Nephron progenitor cell (in vitro differentiated cells): ENCODE data around the gene FAM181B.
A peak's percentile ranks its signal among the peaks of the same experiment; 100 is the strongest.

ENCODE experiments used
- DNase-seq: peaks from one replicate; pipeline ENCODE4 v3.0.0; 2021
- H3K27ac Mint-ChIP-seq: 2 replicates; pipeline ENCODE4 v1.8.0; 2021; ENCODE audit warnings: mild to moderate bottlenecking, moderate library complexity, mixed read lengths
- H3K27me3 Mint-ChIP-seq: 2 replicates; pipeline ENCODE4 v1.8.0; 2021; ENCODE audit warnings: mild to moderate bottlenecking, low read depth, mixed read lengths; ENCODE audit not compliant: poor library complexity
- H3K36me3 Mint-ChIP-seq: 2 replicates; pipeline ENCODE4 v1.8.0; 2021; ENCODE audit warnings: low read depth, mixed read lengths
- H3K4me1 Mint-ChIP-seq: 2 replicates; pipeline ENCODE4 v1.8.0; 2021; ENCODE audit warnings: mixed read lengths
- H3K4me3 Mint-ChIP-seq: 2 replicates; pipeline ENCODE4 v1.8.0; 2021; ENCODE audit warnings: mild to moderate bottlenecking, moderate library complexity, mixed read lengths
- H3K9me3 Mint-ChIP-seq: 2 replicates; pipeline ENCODE4 v1.8.0; 2021; ENCODE audit warnings: mild to moderate bottlenecking, moderate library complexity, mixed read lengths
- TF ChIP-seq, protein P1 (sequence below): fragments of 200-600 bp; sonication (generic); IDR thresholded peaks from 2 replicates; pipeline ENCODE4 v1.5.0; 2021; ENCODE audit warnings: antibody characterized with exemption

Gene FAM181B

DNA sequence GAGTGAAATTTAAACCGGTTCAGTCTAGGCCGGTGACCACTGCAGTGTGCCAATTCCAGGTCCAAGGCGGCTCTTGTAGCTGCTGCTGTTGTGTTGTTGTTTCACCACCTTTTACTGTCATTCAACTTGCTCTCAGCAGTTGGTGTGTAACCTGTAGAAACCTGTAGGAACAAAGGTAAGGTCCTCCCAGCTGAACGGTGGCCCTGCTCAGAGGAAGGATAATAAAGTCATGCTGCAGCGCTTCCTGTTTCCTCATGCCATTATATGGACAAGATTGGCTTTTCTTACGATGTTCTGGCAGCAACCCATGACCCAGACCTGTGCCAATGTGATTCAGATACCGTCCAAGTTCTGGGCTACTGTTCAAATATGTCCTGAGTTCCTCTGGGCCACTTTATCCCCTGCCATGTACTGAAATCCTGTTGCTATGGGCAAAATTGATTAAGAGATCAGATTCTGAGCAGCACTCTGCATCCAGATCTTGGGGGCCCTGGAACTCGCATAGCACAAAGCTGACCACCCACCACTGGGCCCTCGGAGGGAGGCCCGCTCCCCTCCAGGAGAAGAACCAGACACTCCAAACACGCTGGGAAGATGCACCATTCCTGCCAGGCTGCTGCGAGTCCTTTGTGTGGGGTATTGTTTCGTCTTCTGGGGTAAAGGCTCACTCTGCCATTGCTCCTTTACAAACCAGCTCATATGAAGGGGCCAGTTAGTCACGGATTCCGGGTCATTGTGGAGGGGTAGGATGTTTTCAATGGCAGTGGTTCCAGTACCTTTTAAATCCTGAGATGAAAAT is 13.2 kb downstream of the FAM181B start:
- H3K27me3 Mint-ChIP-seq = no peaks in the 10 kb centered on the region
- no peaks in the 10 kb centered on the region for H3K9me3 Mint-ChIP-seq
- H3K4me3 Mint-ChIP-seq = no peak overlapping the region
- H3K4me1 Mint-ChIP-seq = peaks cover 21% of the 10 kb centered on the region
- TF ChIP-seq, protein P1, sequence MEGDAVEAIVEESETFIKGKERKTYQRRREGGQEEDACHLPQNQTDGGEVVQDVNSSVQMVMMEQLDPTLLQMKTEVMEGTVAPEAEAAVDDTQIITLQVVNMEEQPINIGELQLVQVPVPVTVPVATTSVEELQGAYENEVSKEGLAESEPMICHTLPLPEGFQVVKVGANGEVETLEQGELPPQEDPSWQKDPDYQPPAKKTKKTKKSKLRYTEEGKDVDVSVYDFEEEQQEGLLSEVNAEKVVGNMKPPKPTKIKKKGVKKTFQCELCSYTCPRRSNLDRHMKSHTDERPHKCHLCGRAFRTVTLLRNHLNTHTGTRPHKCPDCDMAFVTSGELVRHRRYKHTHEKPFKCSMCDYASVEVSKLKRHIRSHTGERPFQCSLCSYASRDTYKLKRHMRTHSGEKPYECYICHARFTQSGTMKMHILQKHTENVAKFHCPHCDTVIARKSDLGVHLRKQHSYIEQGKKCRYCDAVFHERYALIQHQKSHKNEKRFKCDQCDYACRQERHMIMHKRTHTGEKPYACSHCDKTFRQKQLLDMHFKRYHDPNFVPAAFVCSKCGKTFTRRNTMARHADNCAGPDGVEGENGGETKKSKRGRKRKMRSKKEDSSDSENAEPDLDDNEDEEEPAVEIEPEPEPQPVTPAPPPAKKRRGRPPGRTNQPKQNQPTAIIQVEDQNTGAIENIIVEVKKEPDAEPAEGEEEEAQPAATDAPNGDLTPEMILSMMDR = no peak
- H3K27ac Mint-ChIP-seq = no peak overlapping the region
- no peak for DNase-seq
- H3K36me3 Mint-ChIP-seq = no peaks in the 10 kb centered on the region

DNA sequence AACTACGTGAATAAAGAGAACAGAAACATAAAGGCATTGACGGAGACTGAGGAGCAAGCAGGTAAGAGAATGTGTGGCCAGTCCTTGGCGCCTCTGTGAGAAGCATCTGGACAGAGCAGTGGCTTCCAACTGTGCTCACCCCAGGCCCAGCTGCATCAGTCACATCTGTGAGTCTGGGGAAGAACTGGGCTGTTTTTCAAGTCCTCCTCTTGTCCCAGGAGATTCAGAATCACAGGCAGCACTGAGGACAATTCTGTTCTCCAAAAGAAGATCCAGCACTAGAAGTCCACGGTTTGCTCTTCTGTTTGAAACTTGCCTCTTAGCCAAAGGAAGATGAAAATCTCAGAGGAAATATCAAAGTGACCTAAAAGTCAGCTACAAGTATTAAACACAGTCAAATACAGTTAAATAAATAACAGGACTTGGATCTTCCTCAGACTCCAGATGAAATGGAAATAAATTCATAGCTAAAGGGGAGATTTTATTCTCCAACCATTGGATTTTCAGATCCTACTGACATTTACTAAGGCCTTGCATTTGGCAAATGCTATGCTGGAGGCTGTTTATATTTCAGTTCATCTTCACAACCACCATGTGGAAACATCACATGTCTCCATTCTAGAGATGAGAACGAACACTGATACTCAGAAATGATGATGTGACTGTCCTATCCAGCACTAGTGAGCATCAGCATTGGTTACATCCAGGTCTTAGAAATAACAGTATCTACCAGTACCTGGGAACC is 14.1 kb downstream of the FAM181B start:
- no peak overlapping the region for H3K27ac Mint-ChIP-seq
- H3K4me3 Mint-ChIP-seq = no peak overlapping the region
- H3K9me3 Mint-ChIP-seq = no peaks in the 10 kb centered on the region
- no peak for DNase-seq
- no peaks in the 10 kb centered on the region for H3K27me3 Mint-ChIP-seq
- no peaks in the 10 kb centered on the region for H3K36me3 Mint-ChIP-seq
- H3K4me1 Mint-ChIP-seq = peaks cover 21% of the 10 kb centered on the region
- TF ChIP-seq, protein P1 = no peak

DNA sequence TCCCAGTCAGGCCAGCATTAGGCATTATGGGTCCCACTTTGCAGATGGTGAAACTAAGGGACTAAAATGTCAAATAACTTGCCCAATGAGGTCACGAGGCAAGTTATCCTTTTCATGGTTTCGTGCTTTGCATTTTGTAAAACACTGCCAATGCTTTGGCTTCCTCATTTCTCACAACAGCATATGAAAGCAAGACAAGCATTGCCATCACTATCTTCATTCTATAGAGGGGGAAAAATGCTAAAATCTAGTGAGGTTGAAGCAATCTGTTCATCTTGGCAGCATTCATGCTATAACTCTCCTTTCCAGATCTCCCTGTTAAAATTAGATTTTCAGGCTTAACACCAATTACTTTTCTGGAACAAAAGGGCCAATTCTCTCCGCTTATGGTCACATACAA is 14.8 kb downstream of the FAM181B start:
- Mint-ChIP-seq H3K36me3 (no peaks in the 10 kb centered on the region), H3K9me3 (no peaks in the 10 kb centered on the region), H3K4me1 (peaks cover 21% of the 10 kb centered on the region), H3K27me3 (no peaks in the 10 kb centered on the region), H3K27ac (no peak overlapping the region), H3K4me3 (no peak overlapping the region)
- TF ChIP-seq, protein P1 = no peak
- no peak for DNase-seq

DNA sequence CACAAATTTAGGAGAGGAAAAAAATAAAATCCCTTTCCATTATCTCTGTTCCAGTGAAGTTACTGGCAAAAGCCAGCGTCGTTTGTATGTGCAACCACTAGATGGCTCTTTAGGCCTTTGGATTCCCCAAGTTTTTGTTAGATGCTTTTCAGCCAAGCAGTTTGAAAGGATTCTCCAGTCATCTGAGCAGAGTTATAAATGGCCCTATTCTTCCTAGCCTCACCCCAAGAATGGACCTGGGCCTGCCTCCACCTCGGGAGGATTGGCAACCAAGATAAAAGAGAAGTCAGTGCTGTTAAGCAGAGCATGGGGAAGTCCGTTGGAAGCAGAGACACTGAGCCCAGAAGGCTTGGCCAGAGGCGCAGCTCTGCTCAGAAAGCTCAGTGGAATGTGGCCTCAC is 15.4 kb downstream of the FAM181B start:
- H3K9me3 Mint-ChIP-seq = no peaks in the 10 kb centered on the region
- DNase-seq = peak; percentile 27
- H3K36me3 Mint-ChIP-seq = no peaks in the 10 kb centered on the region
- H3K27ac Mint-ChIP-seq = no peak overlapping the region
- no peaks in the 10 kb centered on the region for H3K27me3 Mint-ChIP-seq
- TF ChIP-seq, protein P1 = peak; percentile 75
- peaks cover 21% of the 10 kb centered on the region for H3K4me1 Mint-ChIP-seq
- no peak overlapping the region for H3K4me3 Mint-ChIP-seq

DNA sequence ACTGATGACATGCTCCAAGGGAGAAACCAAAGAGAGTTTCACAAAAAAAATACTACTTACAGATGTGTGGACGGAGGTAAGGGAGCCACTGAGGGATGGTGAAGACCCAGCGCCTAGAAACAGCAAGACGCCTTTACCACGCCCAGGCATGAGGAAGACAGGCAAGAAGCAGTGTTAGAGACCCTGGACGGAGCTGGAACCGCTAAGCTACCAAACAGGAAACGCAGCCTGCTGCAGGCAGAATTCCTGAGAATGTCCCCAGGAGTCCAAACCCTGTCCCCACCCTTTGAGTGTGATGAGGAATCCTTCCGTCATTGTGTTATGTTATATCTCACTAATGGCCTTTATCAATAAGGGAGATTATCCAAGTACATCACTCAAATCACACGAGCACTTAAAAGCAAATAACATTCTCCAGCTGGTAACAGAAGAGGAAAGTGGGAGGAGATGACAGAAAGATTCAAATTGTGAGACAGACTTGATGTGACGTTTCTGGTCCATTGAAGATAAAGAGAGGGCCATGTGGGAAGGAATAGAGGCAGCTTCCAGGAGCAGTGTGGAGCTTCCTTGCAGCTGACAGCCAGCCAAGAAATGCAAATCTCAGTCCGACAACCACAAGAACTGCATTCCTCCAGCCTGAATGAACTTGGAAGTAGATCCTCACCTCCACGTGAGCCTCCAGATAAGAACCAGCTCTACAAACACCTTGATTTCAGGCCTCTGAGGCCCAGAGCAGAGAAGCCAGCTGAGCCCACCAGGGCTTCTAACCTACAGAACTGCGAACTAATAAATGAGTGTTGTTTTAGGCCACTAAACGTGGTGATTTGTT is 19.1 kb downstream of the FAM181B start:
- no peaks in the 10 kb centered on the region for H3K27me3 Mint-ChIP-seq
- H3K36me3 Mint-ChIP-seq = no peaks in the 10 kb centered on the region
- H3K9me3 Mint-ChIP-seq = no peaks in the 10 kb centered on the region
- no peak for DNase-seq
- H3K4me3 Mint-ChIP-seq = no peak overlapping the region
- TF ChIP-seq, protein P1 = no peak
- no peak overlapping the region for H3K27ac Mint-ChIP-seq
- H3K4me1 Mint-ChIP-seq = peaks cover 13% of the 10 kb centered on the region
